Measurements from ENCODE around the gene FAM110D. TPM values are rescaled to one million over a fixed set of nuclear protein-coding genes. Genes with fewer than 3 reads are reported as not detected.

Gene FAM110D
- total and polyA plus RNA-seq, 2 donors (not counting 3 experiments of a cell fraction or from before 2014, with no cell fraction given) = 2.6 to 5.1 TPM

- no peaks in the 10 kb centered on the region for H3K36me3 ChIP-seq (ENCODE audit: control insufficient read depth in 2 of 2, extremely low read depth in 1 of 2, insufficient read depth in 2 of 2, low read length in 2 of 2)
- intact Hi-C loops (cut with micrococcal nuclease) (no loop called here), dilution Hi-C loops (cut with MboI; ENCODE audit: extremely low pct_ligation_motif_present, low sequenced_read_pairs) (no loop called here)
- H3K27ac ChIP-seq (ENCODE audit: insufficient read depth, low read depth, low read length) = no peak overlapping the region
- H3K4me3 ChIP-seq (replicated peaks in 1 of 3; ENCODE audit: insufficient read depth in 1 of 3, low read depth in 1 of 3, low read length in 3 of 3) = no peak overlapping the region
- H2AFZ ChIP-seq (ENCODE audit: low read depth, low read length) = no peak overlapping the region
- H3K9me3 ChIP-seq (replicated peaks; ENCODE audit: control insufficient read depth, insufficient read depth, low read length) = no peaks in the 10 kb centered on the region
- CTCF ChIA-PET = interaction anchor here (0.9 to 6.7 kb wide), 10 partner anchors 9 to 107 kb away, joined by 3 to 192 read pairs (median 8); partner anchors contain the start of gene ZNF593
- H3K79me2 ChIP-seq (ENCODE audit: control insufficient read depth, insufficient read depth, low read length) = no peaks in the 10 kb centered on the region
- H3K9ac ChIP-seq (replicated peaks; ENCODE audit: extremely low read depth, insufficient read depth, low read length) = no peak overlapping the region
- no peaks in the 10 kb centered on the region for H4K20me1 ChIP-seq (replicated peaks; ENCODE audit: control insufficient read depth, extremely low read depth, insufficient read depth, low read length)
- no peak overlapping the region for H3K4me2 ChIP-seq (ENCODE audit: insufficient read depth, low read length)
- H3K27me3 ChIP-seq (ENCODE audit: control insufficient read depth in 2 of 2, insufficient read depth in 2 of 2, low read length in 2 of 2) = no peaks in the 10 kb centered on the region
- no TSS peak for BruUV-seq (replicated peaks)
- POLR2A ChIA-PET = interaction anchor here (0.9 kb wide), 1 partner anchor 92 kb away, joined by 3 read pairs; the partner anchor contains the start of gene CEP85
- H3K9me1 ChIP-seq (replicated peaks; ENCODE audit: control insufficient read depth, extremely low read depth, insufficient read depth, low read length) = no peaks in the 10 kb centered on the region
- H3K4me1 ChIP-seq (ENCODE audit: control insufficient read depth, extremely low read depth, insufficient read depth, low read length) = no peaks in the 10 kb centered on the region
- FAIRE-seq = no peak
- no peak for TF ChIP-seq CTCF (IDR thresholded peaks at IDR 0.05; ENCODE audit: extremely low read depth in 1 of 2, insufficient read depth in 1 of 2, low read depth in 1 of 2, low read length in 2 of 2)
- TF ChIP-seq MAX (IDR thresholded peaks at IDR 0.05; ENCODE audit: insufficient read depth, insufficient read length) = no peak
- no peak for TF ChIP-seq GATA2 (IDR thresholded peaks at IDR 0.05; ENCODE audit: insufficient read depth, insufficient read length, low read depth, low read length)
- TF ChIP-seq POLR2AphosphoS5 (IDR thresholded peaks at IDR 0.05; ENCODE audit: insufficient read depth, low read depth, low read length) = no peak
- no peak for TF ChIP-seq MYC (IDR thresholded peaks at IDR 0.05; ENCODE audit: low read depth, low read length)
- TF ChIP-seq EZH2 (IDR thresholded peaks at IDR 0.05; ENCODE audit: borderline replicate concordance, low read depth, low read length, severe bottlenecking) = no peak
- no peak for TF ChIP-seq JUN (IDR thresholded peaks at IDR 0.05; ENCODE audit: borderline replicate concordance, insufficient read depth, insufficient read length, low read depth)
- no peak for TF ChIP-seq POLR2A (IDR thresholded peaks at IDR 0.05; ENCODE audit: low read depth, low read length)
- no peak for TF ChIP-seq FOS (IDR thresholded peaks at IDR 0.05; ENCODE audit: borderline replicate concordance, insufficient read depth, low read length)
- no peak for DNase-seq (ENCODE audit: low read depth, low spot score)
Observed at GRCh38 chr1:26142159-26142558, 16.7 kb upstream of the FAM110D start.

All from endothelial cell of umbilical vein (primary cell).